AG09319 (cell line): ENCODE results near the gene ALDH8A1.

ENCODE experiments used
- DNase-seq: peaks from one replicate; pipeline ENCODE4 v3.0.0-alpha.2; 2010; ENCODE audit warnings: low read depth; ENCODE audit errors: extremely low read depth
- CTCF ChIP-seq: IDR thresholded peaks from 2 replicates; pipeline ENCODE4 v1.5.1; 2011; ENCODE audit warnings: low read depth, mild to moderate bottlenecking, inconsistent platforms, low read length, moderate library complexity

The ALDH8A1 gene

GRCh38 chr6:134937426-134937825, 12.5 kb downstream of the ALDH8A1 start:
- no peak for TF ChIP-seq CTCF
- DNase-seq, result no peak

GRCh38 chr6:134936931-134937330, 13.0 kb downstream of the ALDH8A1 start:
- no peak for TF ChIP-seq CTCF
- no peak for DNase-seq

- TF ChIP-seq CTCF, result no peak
Measured at GRCh38 chr6:134936476-134936875, 13.4 kb downstream of the ALDH8A1 start.

GRCh38 chr6:134934793-134935485, 15.0 kb downstream of the ALDH8A1 start:
- no peak for TF ChIP-seq CTCF
- no peak for DNase-seq

More at GRCh38 chr6:134936476-134936875, 13.4 kb downstream of the ALDH8A1 start:
- no peak for DNase-seq

- no peak for TF ChIP-seq CTCF
- DNase-seq, result no peak
Measured at GRCh38 chr6:134932535-134933470, 17.1 kb downstream of the ALDH8A1 start.

- TF ChIP-seq CTCF, result no peak
Measured at GRCh38 chr6:134932098-134932497, 17.8 kb downstream of the ALDH8A1 start.

GRCh38 chr6:134930463-134930862, 19.4 kb downstream of the ALDH8A1 start:
- no peak for TF ChIP-seq CTCF
- no peak for DNase-seq

More at GRCh38 chr6:134932098-134932497, 17.8 kb downstream of the ALDH8A1 start:
- no peak for DNase-seq
